ENCODE results near the gene DNMT3B.
A peak's percentile ranks its signal among the peaks of the same experiment; 100 is the strongest.
"Not testable (repeated sequence)": the region's sequence is repeated elsewhere in the genome, so short reads cannot be mapped to it uniquely, and the experiment has no call there.

DNMT3B gene

GRCh38 chr20:32762754-32763201 is 593 bp downstream of the DNMT3B start:
- DNase-seq, result peak in 1 of 51 donors; percentile 42

GRCh38 chr20:32763202-32764004 is 1.2 kb downstream of the DNMT3B start:
- no peak for DNase-seq

GRCh38 chr20:32764005-32764960 is 2.1 kb downstream of the DNMT3B start:
- no peak for DNase-seq

- DNase-seq, result not testable (repeated sequence)
Measured at GRCh38 chr20:32765230-32765875, 3.2 kb downstream of the DNMT3B start.

GRCh38 chr20:32767418-32768198 is 5.4 kb downstream of the DNMT3B start:
- DNase-seq, result no peak

GRCh38 chr20:32772046-32772445 is 9.9 kb downstream of the DNMT3B start:
- no peak for DNase-seq

- no peak for DNase-seq
Measured at GRCh38 chr20:32773223-32773622, 11.0 kb downstream of the DNMT3B start.

GRCh38 chr20:32773855-32774254 is 11.7 kb downstream of the DNMT3B start:
- DNase-seq, result no peak

- no peak for DNase-seq
Measured at GRCh38 chr20:32775336-32775991, 13.3 kb downstream of the DNMT3B start.

- no peak for DNase-seq
Measured at GRCh38 chr20:32777177-32777956, 15.2 kb downstream of the DNMT3B start.

GRCh38 chr20:32779500-32780211 is 17.5 kb downstream of the DNMT3B start:
- no peak for DNase-seq

GRCh38 chr20:32780278-32780677 is 18.1 kb downstream of the DNMT3B start:
- no peak for DNase-seq

GRCh38 chr20:32780749-32781655 is 18.8 kb downstream of the DNMT3B start:
- DNase-seq, result peak in 36 of 51 donors; percentile 5 to 78 (median 51)

GRCh38 chr20:32784369-32785080 is 22.3 kb downstream of the DNMT3B start:
- no peak for DNase-seq

GRCh38 chr20:32786059-32786760 is 24.0 kb downstream of the DNMT3B start:
- no peak for DNase-seq

- DNase-seq, result no peak
Measured at GRCh38 chr20:32787168-32787567, 25.0 kb downstream of the DNMT3B start.
